RWPE1 (cell line): ENCODE measurements around the gene IKZF1.

Experiments used
- CTCF ChIA-PET: fragments of 350-600 bp; sonication (Branson Sonifier 250); formaldehyde crosslinking; extraction: SDS; loops from one replicate; lab custom pipeline; 2021; lab: Yijun Ruan, JAX
- POLR2A ChIA-PET: fragments of 400-600 bp; formaldehyde crosslinking; extraction: SDS; loops from one replicate; lab custom pipeline; 2020; ENCODE audit warnings: antibody characterized with exemption; ENCODE audit not compliant: low non-redundant PET; lab: Yijun Ruan, JAX
- DNase-seq: peaks from one replicate; pipeline ENCODE4 v3.0.0; 2012; ENCODE audit warnings: low spot score
- H3K27ac ChIP-seq: fragments of 450-650 bp; 2 replicates; pipeline ENCODE4 v1.5.1; 2017
- TF ChIP-seq, protein P1 (sequence below): fragments of 450-650 bp; conservative IDR thresholded peaks from 2 replicates; pipeline ENCODE4 v1.5.1; 2017; ENCODE audit warnings: low read depth, mild to moderate bottlenecking

Gene IKZF1

DNA sequence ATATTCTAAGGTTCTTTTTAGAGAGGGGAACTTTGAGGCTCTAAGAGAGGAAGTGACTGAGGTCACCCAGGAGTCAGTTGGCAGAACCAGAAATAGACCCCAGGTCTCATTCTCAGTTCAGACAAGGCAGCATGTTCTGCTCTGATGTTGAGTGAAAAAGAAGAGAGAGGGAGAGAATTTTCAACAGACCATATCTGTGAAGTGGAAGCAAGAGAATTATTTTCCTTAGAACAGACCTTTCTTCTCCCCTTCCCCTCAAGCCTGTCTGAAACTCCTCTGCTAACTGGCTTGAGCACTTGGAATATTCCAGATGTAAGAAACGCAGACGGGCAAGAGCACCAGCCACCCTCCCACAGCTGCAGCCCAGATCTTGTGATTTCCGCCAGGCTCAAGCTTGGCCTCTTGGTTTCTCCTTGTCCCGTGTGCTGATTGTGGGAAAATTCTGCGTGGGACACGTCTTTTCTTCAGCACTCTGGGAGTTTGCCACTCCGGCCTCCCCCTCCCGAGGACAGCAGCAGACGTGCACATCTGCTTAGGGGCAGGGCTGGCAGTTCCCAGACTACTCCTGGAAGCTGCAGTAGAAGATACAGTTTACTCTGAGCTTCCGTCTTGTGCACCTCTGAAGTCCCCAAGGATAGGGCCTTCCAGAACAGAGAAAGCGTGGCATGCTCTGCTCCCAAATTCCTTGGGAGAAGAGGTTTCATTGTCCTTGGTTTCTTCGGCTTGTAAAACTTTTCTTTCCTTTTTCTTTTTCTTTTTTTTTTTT is 22.7 kb upstream of the IKZF1 start:
- POLR2A ChIA-PET, result no interaction called here
- TF ChIP-seq, protein P1, sequence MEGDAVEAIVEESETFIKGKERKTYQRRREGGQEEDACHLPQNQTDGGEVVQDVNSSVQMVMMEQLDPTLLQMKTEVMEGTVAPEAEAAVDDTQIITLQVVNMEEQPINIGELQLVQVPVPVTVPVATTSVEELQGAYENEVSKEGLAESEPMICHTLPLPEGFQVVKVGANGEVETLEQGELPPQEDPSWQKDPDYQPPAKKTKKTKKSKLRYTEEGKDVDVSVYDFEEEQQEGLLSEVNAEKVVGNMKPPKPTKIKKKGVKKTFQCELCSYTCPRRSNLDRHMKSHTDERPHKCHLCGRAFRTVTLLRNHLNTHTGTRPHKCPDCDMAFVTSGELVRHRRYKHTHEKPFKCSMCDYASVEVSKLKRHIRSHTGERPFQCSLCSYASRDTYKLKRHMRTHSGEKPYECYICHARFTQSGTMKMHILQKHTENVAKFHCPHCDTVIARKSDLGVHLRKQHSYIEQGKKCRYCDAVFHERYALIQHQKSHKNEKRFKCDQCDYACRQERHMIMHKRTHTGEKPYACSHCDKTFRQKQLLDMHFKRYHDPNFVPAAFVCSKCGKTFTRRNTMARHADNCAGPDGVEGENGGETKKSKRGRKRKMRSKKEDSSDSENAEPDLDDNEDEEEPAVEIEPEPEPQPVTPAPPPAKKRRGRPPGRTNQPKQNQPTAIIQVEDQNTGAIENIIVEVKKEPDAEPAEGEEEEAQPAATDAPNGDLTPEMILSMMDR, result no peak
- CTCF ChIA-PET, result interaction anchor here (0.6 kb wide), 1 partner anchor 296 kb away, joined by 3 read pairs; no protein-coding TSS in a partner anchor
- H3K27ac ChIP-seq, result no peak overlapping the region
- DNase-seq, result no peak

DNA sequence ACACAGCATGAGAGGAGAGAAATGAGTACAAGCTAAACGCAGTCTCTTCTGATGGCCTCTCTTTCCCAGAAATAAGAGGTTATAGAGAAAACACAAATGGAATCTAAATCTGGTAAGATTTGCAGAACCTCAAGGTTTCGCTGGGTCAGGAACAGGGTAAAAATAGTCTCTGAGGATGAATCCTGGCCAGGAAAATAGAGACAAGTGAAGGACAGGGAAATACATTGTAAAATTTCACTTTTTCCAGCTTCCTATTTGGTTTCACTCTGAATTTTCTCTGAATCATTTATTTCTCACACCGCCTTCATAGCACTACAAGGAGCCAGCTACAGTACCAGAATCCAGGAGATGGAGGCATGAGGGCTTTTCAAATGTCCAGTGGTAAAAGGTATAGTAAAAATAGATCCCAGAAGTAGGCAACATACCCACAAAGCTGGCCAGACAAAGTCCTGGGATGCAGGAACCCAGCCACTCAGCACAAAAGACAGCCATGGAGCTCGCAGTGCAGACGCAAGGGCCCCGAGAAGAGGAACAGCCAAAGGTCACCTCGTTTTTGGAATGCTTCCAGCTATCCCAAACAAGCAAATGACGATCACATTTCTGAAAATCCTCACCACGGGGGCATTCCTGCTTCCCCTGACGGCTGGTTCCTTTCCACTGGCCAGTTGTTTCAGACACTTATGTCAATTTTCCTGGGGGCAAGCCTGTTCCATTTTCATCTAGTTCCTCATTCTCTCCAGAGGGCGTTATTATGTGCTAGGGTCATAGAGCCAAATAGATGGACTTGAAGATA is 21.5 kb upstream of the IKZF1 start:
- no peak overlapping the region for H3K27ac ChIP-seq
- POLR2A ChIA-PET, result no interaction called here
- TF ChIP-seq, protein P1, result no peak
- CTCF ChIA-PET, result interaction anchor here (0.7 kb wide), 1 partner anchor 1502 kb away, joined by 3 read pairs; no protein-coding TSS in a partner anchor
- DNase-seq, result no peak

DNA sequence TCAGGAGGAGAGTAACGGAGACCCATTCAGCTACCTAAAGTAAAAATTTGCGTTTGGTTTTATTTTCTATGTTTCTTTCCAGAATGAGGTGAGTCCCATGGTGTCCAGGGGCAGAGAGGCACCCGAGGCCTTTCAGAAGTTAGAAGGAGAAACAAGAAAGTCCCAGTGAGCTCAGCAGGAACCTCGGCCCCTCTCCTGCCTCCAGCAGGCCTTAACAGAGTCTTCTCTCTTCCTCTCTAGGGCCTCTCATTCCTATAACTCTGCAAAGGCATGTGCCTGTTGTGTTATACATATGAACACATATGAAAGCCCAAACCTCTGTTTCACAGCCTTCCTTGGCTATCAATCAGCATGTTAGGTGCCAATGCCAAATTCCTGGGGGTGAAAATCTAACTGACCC is 20.8 kb upstream of the IKZF1 start:
- ChIA-PET CTCF (interaction anchor here (0.7 kb wide), 1 partner anchor 1502 kb away, joined by 3 read pairs; no protein-coding TSS in a partner anchor), POLR2A (no interaction called here)
- TF ChIP-seq, protein P1, result no peak
- no peak overlapping the region for H3K27ac ChIP-seq
- DNase-seq, result no peak

DNA sequence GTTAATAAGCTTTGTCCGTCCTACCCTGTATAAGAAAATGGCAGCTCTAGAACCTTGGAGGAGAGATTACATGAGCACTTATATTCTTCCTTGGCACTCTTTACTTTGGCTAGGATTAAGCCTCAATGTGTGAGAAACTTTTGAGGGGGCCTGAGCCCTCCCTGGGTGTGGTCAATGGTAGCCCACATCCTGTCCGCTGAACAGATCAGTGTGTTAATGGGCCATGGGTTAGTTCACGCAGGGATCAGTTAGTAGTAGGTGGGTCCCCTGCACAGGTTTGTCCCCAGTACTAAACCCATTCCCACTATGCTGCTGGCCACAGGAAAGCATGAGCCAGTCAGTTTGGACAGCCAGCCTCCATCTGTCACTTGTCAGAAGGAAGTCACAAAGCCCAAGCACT is 20.2 kb upstream of the IKZF1 start:
- TF ChIP-seq, protein P1, result no peak
- H3K27ac ChIP-seq, result no peak overlapping the region
- CTCF ChIA-PET, result no interaction called here
- DNase-seq, result no peak
- POLR2A ChIA-PET, result no interaction called here

DNA sequence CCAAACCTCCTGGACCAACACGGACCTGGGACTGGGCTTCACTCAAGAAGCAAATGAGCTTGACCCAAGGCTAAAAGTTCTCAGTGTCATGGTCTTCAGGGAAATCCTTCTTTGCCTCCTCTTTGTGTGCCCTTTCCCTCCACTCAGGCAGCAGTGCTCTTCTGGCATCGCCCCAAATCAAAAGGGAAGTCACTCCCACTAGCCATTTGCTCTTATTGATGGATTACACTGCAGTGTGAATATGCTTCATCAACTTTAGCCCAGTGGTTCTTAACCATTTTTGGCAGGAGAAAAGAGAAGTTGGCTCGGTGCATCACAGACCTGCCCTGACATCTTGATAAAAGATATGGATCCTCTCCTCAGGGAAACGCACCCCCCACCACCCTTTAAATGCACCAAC is 19.2 kb upstream of the IKZF1 start:
- TF ChIP-seq, protein P1, result no peak
- DNase-seq, result no peak
- H3K27ac ChIP-seq, result no peak overlapping the region
- POLR2A ChIA-PET, result no interaction called here
- CTCF ChIA-PET, result no interaction called here

DNA sequence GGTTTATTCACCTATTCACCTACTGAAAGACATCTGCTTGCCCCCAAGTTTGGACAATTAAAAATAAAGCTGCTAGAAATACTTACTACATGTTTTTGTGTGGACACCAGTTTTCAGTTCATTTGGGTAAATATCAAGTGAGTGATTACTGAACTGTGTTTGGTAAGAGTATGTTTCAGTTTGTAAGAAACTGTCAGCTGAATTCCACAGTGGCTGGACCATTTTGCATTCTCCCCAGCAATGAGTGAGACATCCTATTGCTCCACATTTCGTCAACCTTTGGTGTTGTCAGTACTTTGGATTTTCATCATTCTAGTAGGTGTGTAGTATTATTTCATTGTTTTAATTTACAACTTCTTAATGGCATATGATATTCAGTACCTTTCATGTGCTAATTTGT is 17.4 kb upstream of the IKZF1 start:
- no peak for DNase-seq
- H3K27ac ChIP-seq, result no peak overlapping the region
- CTCF ChIA-PET, result no interaction called here
- TF ChIP-seq, protein P1, result no peak
- POLR2A ChIA-PET, result no interaction called here
